Transverse colon (tissue), 4 donors: ENCODE results near the gene FNTB.

Source experiments
- CTCF ChIP-seq, 5 experiments: fragments of 200-600 bp in 3 of 5; fragments of 450-650 bp in 2 of 5; sonication (generic) in 3 of 5; IDR thresholded peaks; 1 replicate in 2 of 5; 2 replicates in 3 of 5; pipeline ENCODE4 v1.5.1; 2016 to 2017; ENCODE audit warnings: antibody characterized with exemption in 5 of 5, inconsistent platforms in 3 of 5, mild to moderate bottlenecking in 2 of 5, moderate library complexity in 1 of 5
- POLR2A ChIP-seq: fragments of 450-650 bp; IDR thresholded peaks from one replicate; pipeline ENCODE4 v1.6.1; 2016; ENCODE audit warnings: antibody characterized with exemption, mild to moderate bottlenecking, moderate library complexity
- POLR2AphosphoS5 ChIP-seq, 3 donors: sonication (generic); formaldehyde crosslinking; IDR thresholded peaks; one replicate each; pipeline ENCODE4 v1.6.1; 2016; ENCODE audit warnings: antibody characterized with exemption in 3 of 3

GRCh38 chr14:65072937-65073336, 86.2 kb downstream of the FNTB start:
- TF ChIP-seq CTCF (IDR thresholded peaks at IDR 0.05) (no peak), POLR2AphosphoS5 (IDR thresholded peaks at IDR 0.05) (no peak), POLR2A (no peak)
